HepG2 (cell line): Measurements from ENCODE around the gene PCGF3. TPM values are rescaled to one million over a fixed set of nuclear protein-coding genes. Genes with fewer than 3 reads are reported as not detected.

ENCODE experiments used
- GATAD1 ChIP-seq: IDR thresholded peaks from 2 replicates; pipeline ENCODE4 v1.6.1; 2016; ENCODE audit warnings: missing genetic modification reagents, missing compliant biosample characterization
- GTF2F1 ChIP-seq: fragments of 150-350 bp; IDR thresholded peaks from 2 replicates; pipeline ENCODE4 v1.6.1; 2014; ENCODE audit warnings: low read length
- HOXA5 ChIP-seq: sonication (generic); formaldehyde crosslinking; IDR thresholded peaks from 2 replicates; pipeline ENCODE4 v1.4.0; 2020; ENCODE audit warnings: missing genetic modification reagents
- POGZ ChIP-seq: sonication (generic); formaldehyde crosslinking; IDR thresholded peaks from 2 replicates; pipeline ENCODE4 v1.4.0; 2020; ENCODE audit warnings: mild to moderate bottlenecking, missing genetic modification reagents
- RARG ChIP-seq: sonication (generic); formaldehyde crosslinking; IDR thresholded peaks from 2 replicates; pipeline ENCODE4 v1.4.0; 2020; ENCODE audit warnings: low read depth, mild to moderate bottlenecking, missing genetic modification reagents
- RBM22 ChIP-seq: fragments of 200-400 bp; formaldehyde crosslinking; optimal IDR thresholded peaks from 2 replicates; pipeline ENCODE3; 2017; ENCODE audit warnings: mild to moderate bottlenecking, low read length, moderate library complexity
- RXRA ChIP-seq: sonication (generic); formaldehyde crosslinking; IDR thresholded peaks from 2 replicates; pipeline ENCODE4 v1.5.1; 2020; ENCODE audit warnings: missing genetic modification reagents
- SAP130 ChIP-seq: IDR thresholded peaks from 2 replicates; pipeline ENCODE4 v1.6.1; 2016; ENCODE audit warnings: low read depth
- SIN3A ChIP-seq: IDR thresholded peaks from 2 replicates; pipeline ENCODE4 v1.6.1; 2011; ENCODE audit warnings: low read depth, mild to moderate bottlenecking, control low read depth, low read length, borderline replicate concordance
- SNAI1 ChIP-seq: sonication (generic); formaldehyde crosslinking; IDR thresholded peaks from 2 replicates; pipeline ENCODE4 v1.5.0; 2020; ENCODE audit warnings: mild to moderate bottlenecking, missing genetic modification reagents, borderline replicate concordance
- SUZ12 ChIP-seq: fragments of 150-350 bp; IDR thresholded peaks from 2 replicates; pipeline ENCODE4 v1.6.1; 2014; ENCODE audit warnings: low read depth, low read length
- ZFAT ChIP-seq: sonication (generic); formaldehyde crosslinking; conservative IDR thresholded peaks from 2 replicates; pipeline ENCODE4 v1.8.1; 2023; ENCODE audit warnings: missing genetic modification reagents, inconsistent platforms
- ZNF251 ChIP-seq: sonication (generic); formaldehyde crosslinking; IDR thresholded peaks from 2 replicates; pipeline ENCODE4 v1.9.0; 2021; ENCODE audit warnings: mild to moderate bottlenecking, missing genetic modification reagents
- ZNF350 ChIP-seq: sonication (generic); formaldehyde crosslinking; IDR thresholded peaks from 2 replicates; pipeline ENCODE4 v1.4.0; 2020; ENCODE audit warnings: mild to moderate bottlenecking, low read depth, missing genetic modification reagents, borderline replicate concordance
- ZNF720 ChIP-seq: sonication (generic); formaldehyde crosslinking; IDR thresholded peaks from 2 replicates; pipeline ENCODE4 v1.4.0; 2020; ENCODE audit warnings: missing genetic modification reagents
- ZNF776 ChIP-seq: sonication (generic); formaldehyde crosslinking; IDR thresholded peaks from 2 replicates; pipeline ENCODE4 v1.4.0; 2020; ENCODE audit warnings: mild to moderate bottlenecking, missing genetic modification reagents
- polyA plus RNA-seq, 8 experiments: library from polyadenylated mRNA; depleted of rRNA in 3 of 8; stranded (reverse) in 7 of 8; unstranded in 1 of 8; fragments of >200 nt; fragmentation: Illumina TruSeq in 4 of 8; extraction: Trizol in 4 of 8; gene quantifications; 2 replicates each; pipeline versions ENCODE4 v1.2.1 to v1.2.3, GENCODE V29; 2011 to 2016; ENCODE audit warnings: low read depth in 4 of 8, missing spikeins in 1 of 8, mixed read lengths in 1 of 8; ENCODE audit not compliant: insufficient read depth in 1 of 8
- total RNA-seq, 5 experiments: library from RNA; depleted of rRNA; stranded (reverse); fragments of >200 nt; fragmentation: Illumina TruSeq; extraction: Trizol; gene quantifications; 2 replicates each; pipeline ENCODE4 v1.2.3, GENCODE V29; 2016; ENCODE audit warnings: low read depth in 1 of 5
- TF ChIP-seq, protein P1 (sequence below): sonication (generic); formaldehyde crosslinking; conservative IDR thresholded peaks from 2 replicates; pipeline ENCODE4 v1.4.0; 2020; ENCODE audit warnings: missing genetic modification reagents
- TF ChIP-seq, protein P2 (sequence below): sonication (generic); formaldehyde crosslinking; IDR thresholded peaks from 2 replicates; pipeline ENCODE4 v1.9.0; 2022; ENCODE audit warnings: low read depth, missing genetic modification reagents
- TF ChIP-seq, protein P3 (sequence below): sonication (generic); formaldehyde crosslinking; IDR thresholded peaks from 2 replicates; pipeline ENCODE4 v1.5.1; 2020; ENCODE audit warnings: missing genetic modification reagents, mild to moderate bottlenecking, borderline replicate concordance
- TF ChIP-seq, protein P4 (sequence below): sonication (generic); formaldehyde crosslinking; IDR thresholded peaks from 2 replicates; pipeline ENCODE4 v1.5.0; 2020; ENCODE audit warnings: mild to moderate bottlenecking, missing genetic modification reagents

Gene PCGF3
- total and polyA plus RNA-seq, 2 of the 13 experiments (the other 11 are each of a cell fraction or from before 2014, with no cell fraction given), result 28.6 to 66.2 TPM

DNA sequence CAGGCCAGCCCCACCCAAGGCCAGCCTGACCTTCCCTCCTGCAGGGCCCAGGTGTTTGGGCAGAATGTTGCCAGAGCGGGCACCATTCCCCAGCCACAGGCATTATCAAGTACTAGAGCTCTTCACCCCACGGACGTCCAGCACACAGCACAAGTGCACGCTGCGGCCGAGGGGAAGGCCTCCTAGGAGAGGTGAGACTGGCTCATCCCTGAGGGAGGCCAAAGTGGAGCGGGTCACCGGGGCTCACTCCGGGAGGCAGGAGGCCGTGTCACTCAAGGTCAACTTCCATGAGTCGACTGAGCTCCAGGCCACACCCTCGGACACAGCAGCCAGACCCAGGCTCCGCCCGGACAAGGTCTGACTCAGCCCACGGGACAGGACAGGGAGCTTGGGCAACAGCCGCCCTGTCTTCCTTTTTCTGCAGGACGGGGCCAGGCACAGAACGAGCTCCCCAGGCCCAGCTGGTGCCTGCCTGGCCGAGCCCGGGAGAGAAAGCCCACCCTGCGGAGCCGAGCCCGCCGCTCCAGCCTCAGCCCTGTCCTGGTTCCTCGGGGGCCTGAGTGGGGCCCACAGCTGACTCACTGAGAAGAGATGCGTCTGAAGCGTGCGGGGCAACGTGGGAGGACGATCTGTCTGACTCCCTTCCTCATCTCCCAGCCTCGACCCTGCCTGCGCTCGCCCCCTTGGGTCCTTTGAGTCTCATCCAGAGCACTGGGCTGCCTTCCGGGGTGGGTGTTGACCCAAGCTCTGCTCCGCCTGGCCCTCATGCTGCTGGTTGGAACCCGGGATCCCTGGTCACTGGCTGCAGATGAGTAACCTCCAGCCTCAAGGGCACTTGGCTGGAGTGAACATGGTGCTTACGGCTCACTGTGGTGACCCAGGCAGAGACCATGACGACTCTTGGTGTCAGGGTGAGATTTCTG is 18.3 kb upstream of the PCGF3 start (continued):
- TF ChIP-seq, protein P1, sequence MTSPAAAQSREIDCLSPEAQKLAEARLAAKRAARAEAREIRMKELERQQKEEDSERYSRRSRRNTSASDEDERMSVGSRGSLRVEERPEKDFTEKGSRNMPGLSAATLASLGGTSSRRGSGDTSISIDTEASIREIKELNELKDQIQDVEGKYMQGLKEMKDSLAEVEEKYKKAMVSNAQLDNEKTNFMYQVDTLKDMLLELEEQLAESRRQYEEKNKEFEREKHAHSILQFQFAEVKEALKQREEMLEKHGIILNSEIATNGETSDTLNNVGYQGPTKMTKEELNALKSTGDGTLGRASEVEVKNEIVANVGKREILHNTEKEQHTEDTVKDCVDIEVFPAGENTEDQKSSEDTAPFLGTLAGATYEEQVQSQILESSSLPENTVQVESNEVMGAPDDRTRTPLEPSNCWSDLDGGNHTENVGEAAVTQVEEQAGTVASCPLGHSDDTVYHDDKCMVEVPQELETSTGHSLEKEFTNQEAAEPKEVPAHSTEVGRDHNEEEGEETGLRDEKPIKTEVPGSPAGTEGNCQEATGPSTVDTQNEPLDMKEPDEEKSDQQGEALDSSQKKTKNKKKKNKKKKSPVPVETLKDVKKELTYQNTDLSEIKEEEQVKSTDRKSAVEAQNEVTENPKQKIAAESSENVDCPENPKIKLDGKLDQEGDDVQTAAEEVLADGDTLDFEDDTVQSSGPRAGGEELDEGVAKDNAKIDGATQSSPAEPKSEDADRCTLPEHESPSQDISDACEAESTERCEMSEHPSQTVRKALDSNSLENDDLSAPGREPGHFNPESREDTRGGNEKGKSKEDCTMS (CRISPR knock-in tag), result no peak
- TF ChIP-seq ZNF350 (CRISPR knock-in tag) (peak; percentile 65; the same call in 1 of the 2 replicates), GTF2F1 (no peak), GATAD1 (no peak), RARG (no peak), SAP130 (CRISPR knock-in tag) (peak; percentile 83), HOXA5 (0 out of 2 replicates have a peak, but pooled peaks have one; percentile 33), SUZ12 (no peak), ZNF251 (CRISPR knock-in tag) (no peak), SIN3A (no peak), RXRA (CRISPR knock-in tag) (peak; percentile 86), POGZ (CRISPR knock-in tag) (peak; percentile 68; the same call in 1 of the 2 replicates), ZNF776 (peak; percentile 36), ZFAT (CRISPR knock-in tag) (no peak), SNAI1 (0 out of 2 replicates have a peak, but pooled peaks have one; percentile 57), RBM22 (no peak), ZNF720 (CRISPR knock-in tag) (no peak)
- TF ChIP-seq, protein P2, sequence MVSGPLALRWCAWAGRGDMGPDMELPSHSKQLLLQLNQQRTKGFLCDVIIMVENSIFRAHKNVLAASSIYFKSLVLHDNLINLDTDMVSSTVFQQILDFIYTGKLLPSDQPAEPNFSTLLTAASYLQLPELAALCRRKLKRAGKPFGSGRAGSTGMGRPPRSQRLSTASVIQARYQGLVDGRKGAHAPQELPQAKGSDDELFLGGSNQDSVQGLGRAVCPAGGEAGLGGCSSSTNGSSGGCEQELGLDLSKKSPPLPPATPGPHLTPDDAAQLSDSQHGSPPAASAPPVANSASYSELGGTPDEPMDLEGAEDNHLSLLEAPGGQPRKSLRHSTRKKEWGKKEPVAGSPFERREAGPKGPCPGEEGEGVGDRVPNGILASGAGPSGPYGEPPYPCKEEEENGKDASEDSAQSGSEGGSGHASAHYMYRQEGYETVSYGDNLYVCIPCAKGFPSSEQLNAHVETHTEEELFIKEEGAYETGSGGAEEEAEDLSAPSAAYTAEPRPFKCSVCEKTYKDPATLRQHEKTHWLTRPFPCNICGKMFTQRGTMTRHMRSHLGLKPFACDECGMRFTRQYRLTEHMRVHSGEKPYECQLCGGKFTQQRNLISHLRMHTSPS (CRISPR knock-in tag), result peak; percentile 24; the same call in 1 of the 2 replicates
- TF ChIP-seq, protein P3, sequence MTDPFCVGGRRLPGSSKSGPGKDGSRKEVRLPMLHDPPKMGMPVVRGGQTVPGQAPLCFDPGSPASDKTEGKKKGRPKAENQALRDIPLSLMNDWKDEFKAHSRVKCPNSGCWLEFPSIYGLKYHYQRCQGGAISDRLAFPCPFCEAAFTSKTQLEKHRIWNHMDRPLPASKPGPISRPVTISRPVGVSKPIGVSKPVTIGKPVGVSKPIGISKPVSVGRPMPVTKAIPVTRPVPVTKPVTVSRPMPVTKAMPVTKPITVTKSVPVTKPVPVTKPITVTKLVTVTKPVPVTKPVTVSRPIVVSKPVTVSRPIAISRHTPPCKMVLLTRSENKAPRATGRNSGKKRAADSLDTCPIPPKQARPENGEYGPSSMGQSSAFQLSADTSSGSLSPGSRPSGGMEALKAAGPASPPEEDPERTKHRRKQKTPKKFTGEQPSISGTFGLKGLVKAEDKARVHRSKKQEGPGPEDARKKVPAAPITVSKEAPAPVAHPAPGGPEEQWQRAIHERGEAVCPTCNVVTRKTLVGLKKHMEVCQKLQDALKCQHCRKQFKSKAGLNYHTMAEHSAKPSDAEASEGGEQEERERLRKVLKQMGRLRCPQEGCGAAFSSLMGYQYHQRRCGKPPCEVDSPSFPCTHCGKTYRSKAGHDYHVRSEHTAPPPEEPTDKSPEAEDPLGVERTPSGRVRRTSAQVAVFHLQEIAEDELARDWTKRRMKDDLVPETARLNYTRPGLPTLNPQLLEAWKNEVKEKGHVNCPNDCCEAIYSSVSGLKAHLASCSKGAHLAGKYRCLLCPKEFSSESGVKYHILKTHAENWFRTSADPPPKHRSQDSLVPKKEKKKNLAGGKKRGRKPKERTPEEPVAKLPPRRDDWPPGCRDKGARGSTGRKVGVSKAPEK (CRISPR knock-in tag), result no peak
- TF ChIP-seq, protein P4, sequence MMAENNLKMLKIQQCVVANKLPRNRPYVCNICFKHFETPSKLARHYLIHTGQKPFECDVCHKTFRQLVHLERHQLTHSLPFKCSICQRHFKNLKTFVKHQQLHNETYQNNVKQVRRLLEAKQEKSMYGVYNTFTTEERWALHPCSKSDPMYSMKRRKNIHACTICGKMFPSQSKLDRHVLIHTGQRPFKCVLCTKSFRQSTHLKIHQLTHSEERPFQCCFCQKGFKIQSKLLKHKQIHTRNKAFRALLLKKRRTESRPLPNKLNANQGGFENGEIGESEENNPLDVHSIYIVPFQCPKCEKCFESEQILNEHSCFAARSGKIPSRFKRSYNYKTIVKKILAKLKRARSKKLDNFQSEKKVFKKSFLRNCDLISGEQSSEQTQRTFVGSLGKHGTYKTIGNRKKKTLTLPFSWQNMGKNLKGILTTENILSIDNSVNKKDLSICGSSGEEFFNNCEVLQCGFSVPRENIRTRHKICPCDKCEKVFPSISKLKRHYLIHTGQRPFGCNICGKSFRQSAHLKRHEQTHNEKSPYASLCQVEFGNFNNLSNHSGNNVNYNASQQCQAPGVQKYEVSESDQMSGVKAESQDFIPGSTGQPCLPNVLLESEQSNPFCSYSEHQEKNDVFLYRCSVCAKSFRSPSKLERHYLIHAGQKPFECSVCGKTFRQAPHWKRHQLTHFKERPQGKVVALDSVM (CRISPR knock-in tag), result peak; percentile 96
